MCF 10A (cell line): ENCODE data around the gene CDK12. TPM values are rescaled to one million over a fixed set of nuclear protein-coding genes. Genes with fewer than 3 reads are reported as not detected.
"Not testable (repeated sequence)": the region's sequence is repeated elsewhere in the genome, so short reads cannot be mapped to it uniquely, and the experiment has no call there.

Experiments used
- BruUV-seq: library from RNA; stranded (reverse); fragments of 400-500 nt; replicated peaks from 2 replicates; lab custom pipeline; 2021; lab: Mats Ljungman, UMichigan
- CTCF ChIA-PET: fragments of 300-600 bp; sonication (Branson Sonifier 250); formaldehyde crosslinking; extraction: SDS; loops from one replicate; lab custom pipeline; 2021; ENCODE audit warnings: antibody characterized with exemption, inconsistent platforms; lab: Yijun Ruan, JAX
- POLR2A ChIA-PET: fragments of 300-600, 350-650 bp; sonication (Branson Sonifier 250); formaldehyde crosslinking; extraction: SDS; loops from one replicate; lab custom pipeline; 2020; ENCODE audit warnings: antibody characterized with exemption, inconsistent platforms; lab: Yijun Ruan, JAX
- DNase-seq: peaks from one replicate; pipeline ENCODE4 v3.0.0-alpha.2; 2018; ENCODE audit not compliant: unreplicated experiment
- H3K27ac Mint-ChIP-seq: one replicate; pipeline ENCODE4 v1.8.0; 2022; ENCODE audit warnings: mild to moderate bottlenecking, low read depth, mixed read lengths; ENCODE audit not compliant: unreplicated experiment
- H3K27me3 Mint-ChIP-seq: one replicate; pipeline ENCODE4 v1.8.0; 2022; ENCODE audit warnings: mixed read lengths; ENCODE audit not compliant: insufficient read depth, unreplicated experiment
- H3K36me3 Mint-ChIP-seq: one replicate; pipeline ENCODE4 v1.8.0; 2022; ENCODE audit warnings: mild to moderate bottlenecking, moderate library complexity, mixed read lengths; ENCODE audit not compliant: insufficient read depth, unreplicated experiment
- H3K4me1 Mint-ChIP-seq: one replicate; pipeline ENCODE4 v1.8.0; 2022; ENCODE audit warnings: mixed read lengths; ENCODE audit not compliant: insufficient read depth, unreplicated experiment
- H3K4me3 Mint-ChIP-seq: one replicate; pipeline ENCODE4 v1.8.0; 2022; ENCODE audit warnings: mild to moderate bottlenecking, moderate library complexity, mixed read lengths; ENCODE audit not compliant: unreplicated experiment
- H3K9me3 Mint-ChIP-seq: one replicate; pipeline ENCODE4 v1.8.0; 2022; ENCODE audit warnings: mixed read lengths; ENCODE audit not compliant: unreplicated experiment
- CTCF ChIP-seq: fragments of 200-600 bp; IDR thresholded peaks from one replicate; pipeline ENCODE4 v1.8.0; 2022; ENCODE audit warnings: antibody characterized with exemption, mild to moderate bottlenecking; ENCODE audit not compliant: unreplicated experiment
- intact Hi-C: fragments of 100-400 bp; cut with micrococcal nuclease; formaldehyde crosslinking; loops from 2 replicates; pipeline ENCODE4 v1.14.1; 2022
- total RNA-seq: library from RNA; stranded (reverse); gene quantifications from 2 replicates; pipeline ENCODE4 v1.2.3, GENCODE V29; 2022

The CDK12 gene
- total RNA-seq, 1 experiment from 2014 or later: 71.1 TPM

DNA sequence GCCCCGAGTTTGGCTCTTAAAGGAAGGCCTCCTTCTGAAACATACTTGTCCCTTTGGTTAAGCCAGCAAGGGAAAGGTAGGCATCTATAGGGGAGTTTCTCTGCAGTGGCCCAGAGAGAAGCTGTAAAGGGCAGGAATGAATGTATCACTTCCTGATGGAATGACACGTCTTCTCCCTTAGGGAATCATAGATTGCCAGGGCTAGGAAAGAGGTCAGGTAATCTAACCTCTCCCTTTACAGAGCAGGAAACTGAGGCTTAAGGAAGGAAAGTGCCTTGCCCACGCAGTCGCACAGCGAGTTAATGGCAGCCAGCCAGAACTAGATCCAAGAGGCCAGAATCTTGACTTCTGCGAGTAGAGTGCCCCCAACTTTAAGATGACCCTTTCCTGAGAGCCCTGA, 80.4 kb downstream of the CDK12 start:
- Mint-ChIP-seq H3K9me3 (no peaks in the 10 kb centered on the region), H3K36me3 (peaks cover 3% of the 10 kb centered on the region), H3K27ac (no peak overlapping the region), H3K27me3 (no peaks in the 10 kb centered on the region), H3K4me1 (no peaks in the 10 kb centered on the region), H3K4me3 (no peak overlapping the region)
- POLR2A ChIA-PET: interaction anchor here (0.5 kb wide), 1 partner anchor 95 kb away, joined by 3 read pairs; no protein-coding TSS in a partner anchor
- CTCF ChIA-PET: interaction anchor here (1.0 to 2.0 kb wide), 3 partner anchors 9 to 82 kb away, joined by 4 to 10 read pairs (median 4); no protein-coding TSS in a partner anchor
- BruUV-seq: no TSS peak
- intact Hi-C loops: no loop called here
- DNase-seq: no peak
- no peak for TF ChIP-seq CTCF

- Mint-ChIP-seq H3K9me3 (no peaks in the 10 kb centered on the region), H3K4me1 (no peaks in the 10 kb centered on the region), H3K27me3 (no peaks in the 10 kb centered on the region), H3K27ac (no peak overlapping the region), H3K4me3 (no peak overlapping the region), H3K36me3 (peaks cover 18% of the 10 kb centered on the region)
- intact Hi-C loops: no loop called here
- TF ChIP-seq CTCF: no peak
- ChIA-PET POLR2A (no interaction called here), CTCF (no interaction called here)
- BruUV-seq: no TSS peak
- no peak for DNase-seq
Measured at GRCh38 chr17:39543176-39543575, 81.9 kb downstream of the CDK12 start.

- BruUV-seq: no TSS peak
- H3K4me3 Mint-ChIP-seq: no peak overlapping the region
- POLR2A ChIA-PET: no interaction called here
- H3K27me3 Mint-ChIP-seq: no peaks in the 10 kb centered on the region
- H3K4me1 Mint-ChIP-seq: no peaks in the 10 kb centered on the region
- H3K36me3 Mint-ChIP-seq: peaks cover 20% of the 10 kb centered on the region
- DNase-seq: no peak
- intact Hi-C loops: no loop called here
- H3K27ac Mint-ChIP-seq: no peak overlapping the region
- H3K9me3 Mint-ChIP-seq: no peaks in the 10 kb centered on the region
- CTCF ChIA-PET: no interaction called here
- TF ChIP-seq CTCF: no peak
Measured at GRCh38 chr17:39543664-39544063, 82.4 kb downstream of the CDK12 start.

GRCh38 chr17:39544361-39544760, 83.1 kb downstream of the CDK12 start:
- H3K4me1 Mint-ChIP-seq, H3K27me3 Mint-ChIP-seq, intact Hi-C loops, POLR2A ChIA-PET, DNase-seq, CTCF ChIA-PET, H3K4me3 Mint-ChIP-seq, H3K9me3 Mint-ChIP-seq, H3K27ac Mint-ChIP-seq, BruUV-seq: not testable (repeated sequence)
- H3K36me3 Mint-ChIP-seq: peaks cover 26% of the 10 kb centered on the region
